Pancreas (tissue), 10 donors: ENCODE results near the gene ATXN1. TPM values are rescaled to one million over a fixed set of nuclear protein-coding genes. Genes with fewer than 3 reads are reported as not detected.

ENCODE experiments used
- ATAC-seq, 4 donors: fragments of 200-7000 bp; cut with Tn5 transposase; one replicate each; pipeline versions ENCODE4 v1.8.0 to v1.9.1; 2020; ENCODE audit warnings: mild to moderate bottlenecking in 4 of 4, moderate library complexity in 4 of 4
- DNase-seq, 6 donors: peaks; one replicate each; pipeline ENCODE4 v3.0.0-alpha.2; 2020
- FAIRE-seq: peaks from 2 replicates; lab custom pipeline; 2012; peaks lifted over from hg19 to GRCh38; lab: Jason Lieb, UNC
- H3K27ac ChIP-seq, 4 donors: fragments of 200-600 bp; sonication (generic); 1 replicate in 3 of 4; 2 replicates in 1 of 4; pipeline versions ENCODE4 v1.5.0 to v1.8.0; 2020
- H3K27me3 ChIP-seq, 4 donors: fragments of 200-600 bp; one replicate each; pipeline ENCODE4 v1.8.0; 2021
- H3K36me3 ChIP-seq, 3 donors: fragments of 200-600 bp; sonication (generic) in 1 of 3; one replicate each; pipeline versions ENCODE4 v1.5.0 to v1.8.0; 2020 to 2021
- H3K4me1 ChIP-seq, 3 donors: fragments of 200-600 bp; one replicate each; pipeline ENCODE4 v1.8.0; 2021
- H3K4me3 ChIP-seq, 4 donors: fragments of 200-600 bp; sonication (generic) in 2 of 4; one replicate each; pipeline versions ENCODE4 v1.5.0 to v1.8.0; 2020 to 2021
- H3K9me3 ChIP-seq, 4 donors: fragments of 200-600 bp; one replicate each; pipeline ENCODE4 v1.8.0; 2021
- WGBS, 2 donors: extraction: QIAGEN DNeasy Blood & Tissue Kit; methylation state at CpG; one replicate each; pipeline ENCODE4 v1.1.7; 2013; 5-methylcytosine and 5-hydroxymethylcytosine counted together
- intact Hi-C, 3 donors: fragments of 100-400 bp; cut with DNase I; formaldehyde crosslinking; loops; one replicate each; pipeline versions ENCODE4 v1.11.1 to v1.14.2; 2022
- polyA plus RNA-seq, 2 donors: library from polyadenylated mRNA; stranded (reverse); fragments of 200-250 nt; gene quantifications; one replicate each; pipeline ENCODE4 v1.2.3, GENCODE V29; 2013
- total RNA-seq, 6 donors: library from RNA; stranded (reverse); fragmentation: NEBNext Ultra II Directional in 4 of 6; extraction: Animal tissue kit (Norgen Biotek cat#: 25700) in 4 of 6; gene quantifications; one replicate each; pipeline versions ENCODE4 v1.2.1 to v1.2.4, GENCODE V29; 2021 to 2023
- TF ChIP-seq, protein P1 (sequence below), 4 donors: fragments of 200-600 bp; sonication (generic) in 3 of 4; IDR thresholded peaks; one replicate each; pipeline versions ENCODE4 v1.5.0 to v1.8.0; 2021; ENCODE audit warnings: antibody characterized with exemption in 4 of 4
- donor health status: healthy with polysubstance abuse.
- donor health status: DM: no; HTN: no; CAD: no; lungs with moderate emphysema.
- donor health status: DM: no; HTN: no; CAD: no.
- donor health status: control.
- donor health status: control.
- donor health status: Bipolar disorder and iron deficiency.
- donor health status: DM: yes; HTN: yes; CAD: no.
- donor health status: DM: no; HTN: no; CAD: no.
- donor health status: DM: no; HTN: no; CAD: no.
- donor health status: DM: yes; HTN: yes; CAD: no.

Gene ATXN1
- total and polyA plus RNA-seq, 8 donors, result 4.9 to 38.6 (median 20.5) TPM

GRCh38 chr6:16371401-16371800, 389.9 kb downstream of the ATXN1 start:
- H3K36me3 ChIP-seq, result no peaks in the 10 kb centered on the region
- H3K4me3 ChIP-seq, result no peak overlapping the region
- WGBS, 2 donors, result 91 to 95% methylated on average over 1 of the region's 1 CpG
- ATAC-seq, result no peak
- H3K27me3 ChIP-seq, result no peaks in the 10 kb centered on the region
- no peak for DNase-seq
- intact Hi-C loops, result no loop called here
- no peak overlapping the region for H3K27ac ChIP-seq
- H3K9me3 ChIP-seq, result no peaks in the 10 kb centered on the region
- peaks cover 0 to 4% (median 0%) of the 10 kb centered on the region in 3 donors for H3K4me1 ChIP-seq
- TF ChIP-seq, protein P1, sequence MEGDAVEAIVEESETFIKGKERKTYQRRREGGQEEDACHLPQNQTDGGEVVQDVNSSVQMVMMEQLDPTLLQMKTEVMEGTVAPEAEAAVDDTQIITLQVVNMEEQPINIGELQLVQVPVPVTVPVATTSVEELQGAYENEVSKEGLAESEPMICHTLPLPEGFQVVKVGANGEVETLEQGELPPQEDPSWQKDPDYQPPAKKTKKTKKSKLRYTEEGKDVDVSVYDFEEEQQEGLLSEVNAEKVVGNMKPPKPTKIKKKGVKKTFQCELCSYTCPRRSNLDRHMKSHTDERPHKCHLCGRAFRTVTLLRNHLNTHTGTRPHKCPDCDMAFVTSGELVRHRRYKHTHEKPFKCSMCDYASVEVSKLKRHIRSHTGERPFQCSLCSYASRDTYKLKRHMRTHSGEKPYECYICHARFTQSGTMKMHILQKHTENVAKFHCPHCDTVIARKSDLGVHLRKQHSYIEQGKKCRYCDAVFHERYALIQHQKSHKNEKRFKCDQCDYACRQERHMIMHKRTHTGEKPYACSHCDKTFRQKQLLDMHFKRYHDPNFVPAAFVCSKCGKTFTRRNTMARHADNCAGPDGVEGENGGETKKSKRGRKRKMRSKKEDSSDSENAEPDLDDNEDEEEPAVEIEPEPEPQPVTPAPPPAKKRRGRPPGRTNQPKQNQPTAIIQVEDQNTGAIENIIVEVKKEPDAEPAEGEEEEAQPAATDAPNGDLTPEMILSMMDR (IDR thresholded peaks at IDR 0.05), result no peak
- FAIRE-seq, result no peak

DNA sequence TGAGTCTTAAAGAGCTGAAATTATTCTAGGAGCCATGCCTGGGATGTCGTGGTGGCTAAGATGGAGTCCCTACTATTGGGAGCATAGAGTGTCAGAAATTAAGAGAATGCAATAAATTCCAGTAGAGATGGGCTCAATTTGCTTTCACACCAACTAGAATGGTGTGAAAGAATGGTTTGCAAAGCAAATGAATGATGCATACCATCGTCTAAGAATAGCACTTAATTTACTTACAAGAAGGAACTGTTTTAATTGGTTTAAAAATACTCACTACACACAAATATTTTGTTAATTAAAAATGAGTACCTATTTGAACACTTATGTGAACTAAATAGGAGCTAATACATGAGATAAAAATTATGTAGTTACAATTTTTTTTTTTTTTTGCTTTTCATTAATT, 390.3 kb downstream of the ATXN1 start:
- H3K36me3 ChIP-seq, result no peaks in the 10 kb centered on the region
- intact Hi-C loops, result no loop called here
- 78% methylated on average over 2 of the region's 2 CpGs for WGBS, 2 donors
- FAIRE-seq (no peak), DNase-seq (no peak), ATAC-seq (no peak)
- H3K4me3 ChIP-seq, result no peak overlapping the region
- peaks cover 0 to 4% (median 0%) of the 10 kb centered on the region in 3 donors for H3K4me1 ChIP-seq
- H3K27me3 ChIP-seq, result no peaks in the 10 kb centered on the region
- H3K27ac ChIP-seq, result no peak overlapping the region
- TF ChIP-seq, protein P1 (IDR thresholded peaks at IDR 0.05), result no peak
- no peaks in the 10 kb centered on the region for H3K9me3 ChIP-seq

GRCh38 chr6:16369989-16370388, 391.3 kb downstream of the ATXN1 start:
- H3K27me3 ChIP-seq, result no peaks in the 10 kb centered on the region
- TF ChIP-seq, protein P1 (IDR thresholded peaks at IDR 0.05), result no peak
- no peak for FAIRE-seq
- no peak for ATAC-seq
- no peaks in the 10 kb centered on the region for H3K9me3 ChIP-seq
- H3K4me1 ChIP-seq, result peaks cover 0 to 4% (median 0%) of the 10 kb centered on the region in 3 donors
- H3K4me3 ChIP-seq, result no peak overlapping the region
- 91 to 95% methylated on average over 5 of the region's 5 CpGs for WGBS, 2 donors
- DNase-seq, result no peak
- intact Hi-C loops, result no loop called here
- H3K36me3 ChIP-seq, result no peaks in the 10 kb centered on the region
- no peak overlapping the region for H3K27ac ChIP-seq

GRCh38 chr6:16369140-16369745, 392.0 kb downstream of the ATXN1 start:
- Histone ChIP-seq H3K36me3 (no peaks in the 10 kb centered on the region), H3K4me3 (no peak overlapping the region), H3K27me3 (no peaks in the 10 kb centered on the region), H3K4me1 (peaks cover 0 to 4% (median 0%) of the 10 kb centered on the region in 3 donors), H3K27ac (no peak overlapping the region), H3K9me3 (no peaks in the 10 kb centered on the region)
- TF ChIP-seq, protein P1 (IDR thresholded peaks at IDR 0.05), result no peak
- DNase-seq (no peak), FAIRE-seq (no peak), ATAC-seq (no peak)
- WGBS, 2 donors, result 95 to 98% methylated on average over 8 of the region's 8 CpGs
- intact Hi-C loops, result no loop called here

DNA sequence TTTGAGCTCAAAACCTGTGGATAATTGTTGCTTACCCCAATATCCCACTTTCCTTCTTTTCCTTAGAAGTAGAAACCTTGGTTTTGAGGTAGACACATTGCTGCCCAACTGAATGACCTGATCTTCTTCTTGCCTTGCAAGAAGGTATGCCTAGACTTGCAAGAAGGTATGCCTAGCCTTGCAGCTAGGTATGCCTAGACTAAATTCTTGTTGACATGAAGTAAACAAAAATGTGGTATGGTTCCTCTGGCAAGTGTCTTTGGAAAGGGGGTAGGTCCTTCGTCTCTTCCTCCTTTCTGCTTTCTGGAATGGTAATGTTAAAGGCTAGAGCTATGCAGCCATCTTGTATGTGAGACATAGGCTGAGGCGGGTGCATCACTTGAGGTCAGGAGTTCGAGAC, 393.7 kb downstream of the ATXN1 start:
- FAIRE-seq, result no peak
- Histone ChIP-seq H3K27ac (no peak overlapping the region), H3K27me3 (no peaks in the 10 kb centered on the region), H3K4me3 (no peak overlapping the region), H3K9me3 (no peaks in the 10 kb centered on the region), H3K36me3 (no peaks in the 10 kb centered on the region), H3K4me1 (peaks cover 0 to 4% (median 0%) of the 10 kb centered on the region in 3 donors)
- no peak for ATAC-seq
- intact Hi-C loops, result no loop called here
- no peak for DNase-seq
- 88 to 95% methylated on average over 3 of the region's 3 CpGs for WGBS, 2 donors
- TF ChIP-seq, protein P1 (IDR thresholded peaks at IDR 0.05), result no peak
